ENCODE results near the gene PRICKLE2.

PRICKLE2 gene

GRCh38 chr3:64224826-64225610 is at the start of gene PRICKLE2:
Gene PRICKLE2, minus strand, starts transcription at chr3:64225466. Its CDS starts 26,539 bp downstream, at chr3:64198927.
- in situ Hi-C loops (cut with HindIII; ENCODE audit: low sequenced_read_pairs): loop anchor here (5.0 kb wide), 1 partner anchor 63 kb away; no protein-coding TSS in a partner anchor

GRCh38 chr3:64272842-64273241 is 47.6 kb upstream of the PRICKLE2 start:
- in situ Hi-C loops (cut with HindIII; ENCODE audit: low sequenced_read_pairs): no loop called here

- in situ Hi-C loops (cut with HindIII; ENCODE audit: low sequenced_read_pairs): no loop called here
Observed at GRCh38 chr3:64272271-64272670, 47.0 kb upstream of the PRICKLE2 start.

- in situ Hi-C loops (cut with HindIII; ENCODE audit: low sequenced_read_pairs): no loop called here
Observed at GRCh38 chr3:64271631-64272030, 46.4 kb upstream of the PRICKLE2 start.

GRCh38 chr3:64270866-64271260 is 45.6 kb upstream of the PRICKLE2 start:
- in situ Hi-C loops (cut with HindIII; ENCODE audit: low sequenced_read_pairs): no loop called here

GRCh38 chr3:64270142-64270865 is 45.0 kb upstream of the PRICKLE2 start:
- in situ Hi-C loops (cut with HindIII; ENCODE audit: low sequenced_read_pairs): no loop called here

- in situ Hi-C loops (cut with HindIII; ENCODE audit: low sequenced_read_pairs): no loop called here
Observed at GRCh38 chr3:64268926-64269325, 43.7 kb upstream of the PRICKLE2 start.

GRCh38 chr3:64267721-64268604 is 42.7 kb upstream of the PRICKLE2 start:
- in situ Hi-C loops (cut with HindIII; ENCODE audit: low sequenced_read_pairs): no loop called here

GRCh38 chr3:64266983-64267382 is 41.7 kb upstream of the PRICKLE2 start:
- in situ Hi-C loops (cut with HindIII; ENCODE audit: low sequenced_read_pairs): no loop called here

GRCh38 chr3:64266065-64266931 is 41.0 kb upstream of the PRICKLE2 start:
- in situ Hi-C loops (cut with HindIII; ENCODE audit: low sequenced_read_pairs): no loop called here

- in situ Hi-C loops (cut with HindIII; ENCODE audit: low sequenced_read_pairs): no loop called here
Observed at GRCh38 chr3:64265646-64266045, 40.4 kb upstream of the PRICKLE2 start.

GRCh38 chr3:64264501-64265109 is 39.3 kb upstream of the PRICKLE2 start:
- in situ Hi-C loops (cut with HindIII; ENCODE audit: low sequenced_read_pairs): no loop called here

- in situ Hi-C loops (cut with HindIII; ENCODE audit: low sequenced_read_pairs): no loop called here
Observed at GRCh38 chr3:64262574-64263114, 37.4 kb upstream of the PRICKLE2 start.

- in situ Hi-C loops (cut with HindIII; ENCODE audit: low sequenced_read_pairs): no loop called here
Observed at GRCh38 chr3:64260431-64260830, 35.2 kb upstream of the PRICKLE2 start.

- in situ Hi-C loops (cut with HindIII; ENCODE audit: low sequenced_read_pairs): no loop called here
Observed at GRCh38 chr3:64259636-64260035, 34.4 kb upstream of the PRICKLE2 start.

- in situ Hi-C loops (cut with HindIII; ENCODE audit: low sequenced_read_pairs): no loop called here
Observed at GRCh38 chr3:64257100-64257755, 32.0 kb upstream of the PRICKLE2 start.

GRCh38 chr3:64255741-64256340 is 30.6 kb upstream of the PRICKLE2 start:
- in situ Hi-C loops (cut with HindIII; ENCODE audit: low sequenced_read_pairs): no loop called here

GRCh38 chr3:64254443-64254842 is 29.2 kb upstream of the PRICKLE2 start:
- in situ Hi-C loops (cut with HindIII; ENCODE audit: low sequenced_read_pairs): no loop called here

GRCh38 chr3:64253689-64254088 is 28.4 kb upstream of the PRICKLE2 start:
- in situ Hi-C loops (cut with HindIII; ENCODE audit: low sequenced_read_pairs): no loop called here
